ENCODE data around the gene CHRM5.

DNA sequence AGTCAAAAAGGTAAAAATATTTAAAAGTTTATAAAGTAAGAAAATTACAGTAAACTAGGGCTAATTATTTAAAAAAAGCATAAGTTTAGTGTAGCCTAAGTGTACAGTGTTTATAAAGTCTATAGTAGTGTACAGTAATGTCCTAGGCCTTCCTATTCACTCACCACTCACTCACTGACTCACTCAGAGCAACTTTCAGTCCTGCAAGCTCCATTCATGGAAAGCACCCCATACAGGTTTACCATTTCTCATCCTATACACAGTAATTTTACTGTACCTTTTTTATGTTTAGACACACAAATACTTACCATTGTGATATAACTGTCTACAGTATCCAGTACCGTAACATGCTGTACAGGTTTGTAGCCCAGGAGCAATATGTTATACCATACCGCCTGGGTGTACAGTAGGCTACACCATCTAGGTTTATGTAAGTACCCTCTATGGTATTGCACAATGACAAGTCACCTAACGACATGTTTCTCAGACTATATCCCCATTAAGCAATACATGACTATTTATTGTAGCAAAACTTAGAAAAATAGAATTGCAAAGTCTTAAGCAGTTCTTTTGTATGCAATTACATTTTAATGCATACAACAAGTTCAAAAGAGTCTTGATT, 51.2 kb downstream of the CHRM5 start:
- TF ChIP-seq SIX5 (IDR thresholded peaks at IDR 0.05; ENCODE audit: low read depth, low read length) (no peak), BRCA1 (IDR thresholded peaks at IDR 0.05; ENCODE audit: low read depth, low read length) (no peak), RXRA (IDR thresholded peaks at IDR 0.05; ENCODE audit: insufficient read depth, low read depth, low read length) (no peak), TAF7 (optimal IDR thresholded peaks at IDR 0.05; ENCODE audit: borderline replicate concordance, low read depth, low read length) (no peak), KDM5A (IDR thresholded peaks at IDR 0.05; ENCODE audit: low read length) (no peak), ZNF274 (IDR thresholded peaks at IDR 0.05; ENCODE audit: borderline replicate concordance, extremely low read depth, low read length) (no peak), RAD21 (IDR thresholded peaks at IDR 0.05 in 1 of 2, conservative IDR thresholded peaks at IDR 0.05 in 1 of 2; ENCODE audit: low read depth in 2 of 2, low read length in 2 of 2) (no peak), SAP30 (IDR thresholded peaks at IDR 0.05; ENCODE audit: insufficient read depth, insufficient replicate concordance, low read length) (no peak), POLR2A (IDR thresholded peaks at IDR 0.05; ENCODE audit: control extremely low read depth in 1 of 2, low read depth in 2 of 2, low read length in 2 of 2) (no peak), GABPA (IDR thresholded peaks at IDR 0.05; ENCODE audit: borderline replicate concordance, insufficient read depth, low read length) (no peak)
- TF ChIP-seq, protein P1, sequence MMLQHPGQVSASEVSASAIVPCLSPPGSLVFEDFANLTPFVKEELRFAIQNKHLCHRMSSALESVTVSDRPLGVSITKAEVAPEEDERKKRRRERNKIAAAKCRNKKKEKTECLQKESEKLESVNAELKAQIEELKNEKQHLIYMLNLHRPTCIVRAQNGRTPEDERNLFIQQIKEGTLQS (IDR thresholded peaks at IDR 0.05; ENCODE audit: insufficient read depth, low read depth, low read length) = no peak
- TF ChIP-seq, protein P2, sequence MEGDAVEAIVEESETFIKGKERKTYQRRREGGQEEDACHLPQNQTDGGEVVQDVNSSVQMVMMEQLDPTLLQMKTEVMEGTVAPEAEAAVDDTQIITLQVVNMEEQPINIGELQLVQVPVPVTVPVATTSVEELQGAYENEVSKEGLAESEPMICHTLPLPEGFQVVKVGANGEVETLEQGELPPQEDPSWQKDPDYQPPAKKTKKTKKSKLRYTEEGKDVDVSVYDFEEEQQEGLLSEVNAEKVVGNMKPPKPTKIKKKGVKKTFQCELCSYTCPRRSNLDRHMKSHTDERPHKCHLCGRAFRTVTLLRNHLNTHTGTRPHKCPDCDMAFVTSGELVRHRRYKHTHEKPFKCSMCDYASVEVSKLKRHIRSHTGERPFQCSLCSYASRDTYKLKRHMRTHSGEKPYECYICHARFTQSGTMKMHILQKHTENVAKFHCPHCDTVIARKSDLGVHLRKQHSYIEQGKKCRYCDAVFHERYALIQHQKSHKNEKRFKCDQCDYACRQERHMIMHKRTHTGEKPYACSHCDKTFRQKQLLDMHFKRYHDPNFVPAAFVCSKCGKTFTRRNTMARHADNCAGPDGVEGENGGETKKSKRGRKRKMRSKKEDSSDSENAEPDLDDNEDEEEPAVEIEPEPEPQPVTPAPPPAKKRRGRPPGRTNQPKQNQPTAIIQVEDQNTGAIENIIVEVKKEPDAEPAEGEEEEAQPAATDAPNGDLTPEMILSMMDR (IDR thresholded peaks at IDR 0.05; ENCODE audit: control extremely low read depth in 1 of 3, insufficient read depth in 1 of 3, low read depth in 1 of 3, low read length in 3 of 3) = no peak
- TF ChIP-seq, protein P3, sequence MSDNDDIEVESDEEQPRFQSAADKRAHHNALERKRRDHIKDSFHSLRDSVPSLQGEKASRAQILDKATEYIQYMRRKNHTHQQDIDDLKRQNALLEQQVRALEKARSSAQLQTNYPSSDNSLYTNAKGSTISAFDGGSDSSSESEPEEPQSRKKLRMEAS (IDR thresholded peaks at IDR 0.05) = no peak
